Tibial artery (tissue), 4 donors: ENCODE results near the gene ABCA2.

Experiments
- DNase-seq, 2 donors: peaks; one replicate each; pipeline ENCODE4 v3.0.0-alpha.2; 2019
- H3K27ac ChIP-seq, 2 donors: fragments of 200-600 bp; sonication (generic) in 1 of 2; 1 replicate in 1 of 2; 2 replicates in 1 of 2; pipeline ENCODE4 v1.5.1; 2018 to 2019; ENCODE audit warnings: mild to moderate bottlenecking in 1 of 2
- H3K27me3 ChIP-seq, 2 donors: fragments of 200-600 bp; sonication (generic) in 1 of 2; one replicate each; pipeline versions ENCODE4 v1.5.1 to v1.6.0; 2016 to 2019
- H3K36me3 ChIP-seq, 3 donors: fragments of 200-600 bp; sonication (generic) in 2 of 3; one replicate each; pipeline ENCODE4 v1.5.1; 2016 to 2019; ENCODE audit warnings: mild to moderate bottlenecking in 2 of 3
- H3K4me1 ChIP-seq, 4 donors: fragments of 200-600 bp; sonication (generic) in 2 of 4; 1 replicate in 3 of 4; 2 replicates in 1 of 4; pipeline ENCODE4 v1.5.1; 2016 to 2019
- H3K4me3 ChIP-seq, 2 donors: fragments of 200-600 bp; sonication (generic) in 1 of 2; 1 replicate in 1 of 2; 2 replicates in 1 of 2; pipeline ENCODE4 v1.5.1; 2018 to 2019; ENCODE audit warnings: mild to moderate bottlenecking in 2 of 2
- H3K9me3 ChIP-seq, 3 donors: fragments of 200-600 bp; sonication (generic) in 1 of 3; one replicate each; pipeline ENCODE4 v1.5.1; 2016 to 2019
- intact Hi-C: fragments of 100-400 bp; cut with DNase I; formaldehyde crosslinking; loops from one replicate; pipeline ENCODE4 v1.15.0; 2023; ENCODE audit warnings: low total_unique reads
- TF ChIP-seq, protein P1 (sequence below), 2 experiments: fragments of 200-600 bp in 1 of 2; fragments of 450-650 bp in 1 of 2; IDR thresholded peaks; one replicate each; pipeline ENCODE4 v1.5.1; 2017 to 2019; ENCODE audit warnings: antibody characterized with exemption in 2 of 2, mild to moderate bottlenecking in 1 of 2, moderate library complexity in 1 of 2

Gene ABCA2

DNA sequence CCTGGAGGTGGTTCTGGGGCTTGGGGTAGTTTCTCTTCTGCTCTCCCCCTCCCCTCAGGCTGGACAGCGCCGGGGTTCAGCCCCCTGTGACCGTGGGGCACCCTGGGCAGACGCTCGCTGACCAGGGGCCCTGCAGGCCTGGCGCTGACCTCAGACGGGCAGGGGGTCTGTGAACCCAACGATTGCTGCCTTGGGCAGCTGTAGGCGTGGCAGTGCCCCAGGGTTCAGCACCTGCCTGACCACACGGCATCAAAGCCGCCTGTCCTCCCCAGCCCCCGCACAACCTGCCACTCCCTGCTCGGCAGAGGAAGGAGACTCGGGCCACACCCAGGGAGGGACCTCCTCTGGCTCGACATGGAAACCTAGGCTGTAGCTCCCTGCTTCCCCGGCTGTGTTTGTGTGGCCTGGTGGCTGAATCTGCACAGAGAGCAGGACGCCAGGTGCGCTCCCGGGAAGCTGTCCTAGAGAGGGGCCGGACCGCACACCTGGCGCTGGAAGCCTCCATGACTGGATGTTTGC lies 63.8 kb downstream of the ABCA2 start:
- no peak overlapping the region for H3K4me3 ChIP-seq
- H3K36me3 ChIP-seq = no peaks in the 10 kb centered on the region
- no peak for DNase-seq
- TF ChIP-seq, protein P1, sequence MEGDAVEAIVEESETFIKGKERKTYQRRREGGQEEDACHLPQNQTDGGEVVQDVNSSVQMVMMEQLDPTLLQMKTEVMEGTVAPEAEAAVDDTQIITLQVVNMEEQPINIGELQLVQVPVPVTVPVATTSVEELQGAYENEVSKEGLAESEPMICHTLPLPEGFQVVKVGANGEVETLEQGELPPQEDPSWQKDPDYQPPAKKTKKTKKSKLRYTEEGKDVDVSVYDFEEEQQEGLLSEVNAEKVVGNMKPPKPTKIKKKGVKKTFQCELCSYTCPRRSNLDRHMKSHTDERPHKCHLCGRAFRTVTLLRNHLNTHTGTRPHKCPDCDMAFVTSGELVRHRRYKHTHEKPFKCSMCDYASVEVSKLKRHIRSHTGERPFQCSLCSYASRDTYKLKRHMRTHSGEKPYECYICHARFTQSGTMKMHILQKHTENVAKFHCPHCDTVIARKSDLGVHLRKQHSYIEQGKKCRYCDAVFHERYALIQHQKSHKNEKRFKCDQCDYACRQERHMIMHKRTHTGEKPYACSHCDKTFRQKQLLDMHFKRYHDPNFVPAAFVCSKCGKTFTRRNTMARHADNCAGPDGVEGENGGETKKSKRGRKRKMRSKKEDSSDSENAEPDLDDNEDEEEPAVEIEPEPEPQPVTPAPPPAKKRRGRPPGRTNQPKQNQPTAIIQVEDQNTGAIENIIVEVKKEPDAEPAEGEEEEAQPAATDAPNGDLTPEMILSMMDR (IDR thresholded peaks at IDR 0.05) = no peak
- no peak overlapping the region for H3K27ac ChIP-seq
- H3K4me1 ChIP-seq = peaks cover 0 to 20% (median 11%) of the 10 kb centered on the region in 4 donors
- peaks cover 0 to 16% of the 10 kb centered on the region in 2 donors for H3K27me3 ChIP-seq
- intact Hi-C loops = no loop called here
- no peaks in the 10 kb centered on the region for H3K9me3 ChIP-seq

DNA sequence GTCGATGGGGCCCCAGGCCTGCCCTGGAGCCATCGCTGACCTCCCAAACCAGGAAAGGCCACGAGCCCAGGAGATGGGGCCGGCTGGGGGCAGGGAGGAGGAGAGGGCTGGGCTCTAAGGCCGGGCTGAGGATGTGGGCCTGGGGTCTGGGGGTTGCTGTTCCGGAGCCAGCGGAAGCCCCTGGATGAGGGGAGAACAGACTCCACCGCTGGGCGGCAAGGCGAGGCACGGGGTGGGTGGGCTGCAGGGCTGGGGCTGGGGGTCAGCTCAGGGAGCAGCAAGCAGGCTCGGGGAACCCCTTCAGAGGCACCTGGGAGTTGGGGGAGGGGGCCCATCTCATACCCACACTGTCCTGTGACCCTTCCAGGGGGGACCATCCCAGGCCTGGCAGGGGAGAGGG lies 64.3 kb downstream of the ABCA2 start:
- Histone ChIP-seq H3K4me1 (peaks cover 0 to 20% (median 11%) of the 10 kb centered on the region in 4 donors), H3K27ac (no peak overlapping the region), H3K4me3 (no peak overlapping the region), H3K9me3 (no peaks in the 10 kb centered on the region), H3K27me3 (peaks cover 0 to 12% of the 10 kb centered on the region in 2 donors), H3K36me3 (no peaks in the 10 kb centered on the region)
- no peak for DNase-seq
- intact Hi-C loops = no loop called here
- TF ChIP-seq, protein P1 (IDR thresholded peaks at IDR 0.05) = no peak

DNA sequence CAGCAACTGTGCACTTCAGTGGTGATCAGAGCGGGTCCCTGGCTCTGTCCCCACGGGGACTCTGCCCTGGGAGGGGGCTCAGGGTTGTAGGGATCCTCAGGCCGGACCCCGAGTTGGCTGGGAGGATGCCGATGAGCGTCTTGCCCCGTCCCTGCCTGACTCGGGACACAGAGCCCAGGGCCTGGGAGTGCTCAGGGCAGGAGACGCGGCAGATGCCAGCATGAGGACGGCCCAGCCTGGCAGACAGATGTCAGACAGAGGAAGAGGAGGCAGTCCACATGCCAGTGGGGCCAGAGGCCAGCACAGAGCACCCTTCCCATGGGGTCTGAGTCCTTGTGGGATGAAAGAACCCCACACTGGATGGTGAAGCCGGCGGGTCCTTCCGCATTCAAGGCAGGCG lies 64.7 kb downstream of the ABCA2 start:
- no peak overlapping the region for H3K27ac ChIP-seq
- DNase-seq = no peak
- intact Hi-C loops = no loop called here

DNA sequence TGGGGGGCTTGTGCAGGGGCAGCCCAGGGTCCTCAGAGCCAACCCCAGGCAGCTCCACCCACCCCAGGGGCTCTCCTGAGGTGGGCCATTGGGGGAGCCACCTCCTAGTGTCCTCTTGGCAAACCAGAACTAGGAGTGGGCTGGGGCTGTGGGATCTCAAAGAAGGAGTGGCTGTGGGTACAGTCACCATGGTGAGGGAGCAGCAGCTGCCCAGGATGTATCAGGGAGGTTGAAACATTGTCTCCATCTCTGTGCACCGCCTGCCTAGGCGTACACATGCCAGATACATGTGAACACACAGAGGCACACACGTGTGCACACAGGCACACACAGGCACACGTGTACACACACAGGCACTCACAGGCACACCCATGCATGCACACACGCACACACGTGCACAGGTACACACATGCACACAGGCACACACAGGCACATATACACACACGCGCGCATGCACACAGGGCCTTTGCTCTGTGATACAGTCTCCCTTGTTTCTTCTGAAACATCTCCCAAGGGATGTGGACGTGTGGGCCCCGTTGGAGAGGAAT lies 65.3 kb downstream of the ABCA2 start:
- H3K4me3 ChIP-seq = no peak overlapping the region
- H3K4me1 ChIP-seq = peaks cover 0 to 20% (median 11%) of the 10 kb centered on the region in 4 donors
- TF ChIP-seq, protein P1 (IDR thresholded peaks at IDR 0.05) = no peak
- peaks cover 0 to 2% of the 10 kb centered on the region in 2 donors for H3K27me3 ChIP-seq
- no peak overlapping the region for H3K27ac ChIP-seq
- DNase-seq = no peak
- intact Hi-C loops = no loop called here
- H3K9me3 ChIP-seq = no peaks in the 10 kb centered on the region
- H3K36me3 ChIP-seq = no peaks in the 10 kb centered on the region

More for the DNA sequence above, 64.7 kb downstream of the ABCA2 start:
- Histone ChIP-seq H3K4me1 (peaks cover 0 to 20% (median 11%) of the 10 kb centered on the region in 4 donors), H3K27me3 (peaks cover 0 to 7% of the 10 kb centered on the region in 2 donors), H3K9me3 (no peaks in the 10 kb centered on the region), H3K4me3 (no peak overlapping the region), H3K36me3 (no peaks in the 10 kb centered on the region)
- TF ChIP-seq, protein P1 (IDR thresholded peaks at IDR 0.05) = no peak

DNA sequence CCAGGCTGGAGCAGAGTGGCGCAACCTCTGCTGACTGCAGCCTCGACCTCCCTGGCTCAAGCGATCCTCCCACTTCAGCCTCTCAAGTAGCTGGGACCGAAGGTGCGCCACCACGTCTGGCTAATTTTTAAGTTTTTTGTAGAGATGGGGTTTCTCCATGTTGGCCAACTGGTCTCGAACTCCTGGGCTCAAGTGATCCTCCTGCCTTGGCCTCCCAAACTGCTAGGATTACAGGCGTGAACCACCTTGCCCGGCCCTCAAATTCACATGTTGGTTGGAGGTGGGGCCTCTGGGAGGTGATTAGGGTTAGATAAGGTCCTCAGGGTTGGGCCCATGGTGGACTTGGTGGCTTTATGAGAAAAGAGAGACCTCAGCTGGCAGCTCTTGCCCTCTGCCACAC lies 65.9 kb downstream of the ABCA2 start:
- peaks cover 0 to 2% of the 10 kb centered on the region in 2 donors for H3K27me3 ChIP-seq
- intact Hi-C loops = no loop called here
- TF ChIP-seq, protein P1 (IDR thresholded peaks at IDR 0.05) = no peak
- H3K4me1 ChIP-seq = peaks cover 0 to 20% (median 11%) of the 10 kb centered on the region in 4 donors
- DNase-seq = no peak
- H3K27ac ChIP-seq = peak overlapping the region in 1 of 2 donors; percentile 47
- no peak overlapping the region for H3K4me3 ChIP-seq
- no peaks in the 10 kb centered on the region for H3K36me3 ChIP-seq
- H3K9me3 ChIP-seq = no peaks in the 10 kb centered on the region
